ENCODE results near the gene CTDP1. TPM values are rescaled to one million over a fixed set of nuclear protein-coding genes. Genes with fewer than 3 reads are reported as not detected.

CTDP1 gene
- total RNA-seq, 3 donors from 2014 or later = 15.0 to 21.0 (median 19.9) TPM

DNA sequence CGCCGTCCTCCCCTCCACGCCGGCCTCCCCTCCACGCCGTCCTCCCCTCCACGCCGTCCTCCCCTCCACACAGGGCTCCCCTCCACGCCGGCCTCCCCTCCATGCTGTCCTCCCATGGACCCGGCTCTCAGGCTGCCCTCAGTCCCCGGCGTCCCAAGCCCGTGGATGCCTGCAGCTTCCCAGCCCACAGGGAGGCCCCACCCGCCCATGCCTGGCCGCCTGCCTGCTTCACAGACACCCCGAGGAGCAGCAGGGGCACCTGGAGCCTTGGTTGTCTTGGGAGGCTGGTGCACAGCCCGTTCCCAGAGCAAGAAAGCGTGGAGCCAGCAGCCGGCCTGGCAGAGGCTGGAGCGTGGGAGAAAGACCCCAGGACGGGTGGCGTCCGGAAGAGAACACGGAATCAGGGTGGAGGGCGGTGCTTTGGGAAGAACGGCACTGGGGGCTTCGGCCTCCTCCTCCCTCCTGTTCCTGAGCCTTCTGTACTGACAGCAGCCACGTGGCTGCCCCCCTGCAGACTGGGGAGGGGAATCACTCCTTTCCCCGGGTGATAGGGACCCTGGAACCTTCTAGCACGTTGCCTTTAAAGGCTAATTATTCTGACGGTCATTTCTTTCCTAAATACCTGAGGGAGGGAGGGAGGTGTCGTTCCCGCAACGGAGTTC, 92.0 kb downstream of the CTDP1 start:
- intact Hi-C loops (cut with DNase I; ENCODE audit: low total_unique reads) = no loop called here
- H3K27ac ChIP-seq = no peak overlapping the region
- peaks cover 0 to 46% of the 10 kb centered on the region in 2 donors for H3K27me3 ChIP-seq
- TF ChIP-seq POLR2A (IDR thresholded peaks at IDR 0.05) = no peak
- TF ChIP-seq, protein P1, sequence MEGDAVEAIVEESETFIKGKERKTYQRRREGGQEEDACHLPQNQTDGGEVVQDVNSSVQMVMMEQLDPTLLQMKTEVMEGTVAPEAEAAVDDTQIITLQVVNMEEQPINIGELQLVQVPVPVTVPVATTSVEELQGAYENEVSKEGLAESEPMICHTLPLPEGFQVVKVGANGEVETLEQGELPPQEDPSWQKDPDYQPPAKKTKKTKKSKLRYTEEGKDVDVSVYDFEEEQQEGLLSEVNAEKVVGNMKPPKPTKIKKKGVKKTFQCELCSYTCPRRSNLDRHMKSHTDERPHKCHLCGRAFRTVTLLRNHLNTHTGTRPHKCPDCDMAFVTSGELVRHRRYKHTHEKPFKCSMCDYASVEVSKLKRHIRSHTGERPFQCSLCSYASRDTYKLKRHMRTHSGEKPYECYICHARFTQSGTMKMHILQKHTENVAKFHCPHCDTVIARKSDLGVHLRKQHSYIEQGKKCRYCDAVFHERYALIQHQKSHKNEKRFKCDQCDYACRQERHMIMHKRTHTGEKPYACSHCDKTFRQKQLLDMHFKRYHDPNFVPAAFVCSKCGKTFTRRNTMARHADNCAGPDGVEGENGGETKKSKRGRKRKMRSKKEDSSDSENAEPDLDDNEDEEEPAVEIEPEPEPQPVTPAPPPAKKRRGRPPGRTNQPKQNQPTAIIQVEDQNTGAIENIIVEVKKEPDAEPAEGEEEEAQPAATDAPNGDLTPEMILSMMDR (IDR thresholded peaks at IDR 0.05) = no peak
- TF ChIP-seq POLR2AphosphoS5 (IDR thresholded peaks at IDR 0.05) = no peak
- H3K4me3 ChIP-seq = no peak overlapping the region
- H3K9me3 ChIP-seq = peaks cover 20 to 25% of the 10 kb centered on the region in 2 donors
- no peaks in the 10 kb centered on the region for H3K36me3 ChIP-seq
- DNase-seq (ENCODE audit: low spot score in 2 of 2) = no peak
- H3K4me1 ChIP-seq = no peaks in the 10 kb centered on the region

DNA sequence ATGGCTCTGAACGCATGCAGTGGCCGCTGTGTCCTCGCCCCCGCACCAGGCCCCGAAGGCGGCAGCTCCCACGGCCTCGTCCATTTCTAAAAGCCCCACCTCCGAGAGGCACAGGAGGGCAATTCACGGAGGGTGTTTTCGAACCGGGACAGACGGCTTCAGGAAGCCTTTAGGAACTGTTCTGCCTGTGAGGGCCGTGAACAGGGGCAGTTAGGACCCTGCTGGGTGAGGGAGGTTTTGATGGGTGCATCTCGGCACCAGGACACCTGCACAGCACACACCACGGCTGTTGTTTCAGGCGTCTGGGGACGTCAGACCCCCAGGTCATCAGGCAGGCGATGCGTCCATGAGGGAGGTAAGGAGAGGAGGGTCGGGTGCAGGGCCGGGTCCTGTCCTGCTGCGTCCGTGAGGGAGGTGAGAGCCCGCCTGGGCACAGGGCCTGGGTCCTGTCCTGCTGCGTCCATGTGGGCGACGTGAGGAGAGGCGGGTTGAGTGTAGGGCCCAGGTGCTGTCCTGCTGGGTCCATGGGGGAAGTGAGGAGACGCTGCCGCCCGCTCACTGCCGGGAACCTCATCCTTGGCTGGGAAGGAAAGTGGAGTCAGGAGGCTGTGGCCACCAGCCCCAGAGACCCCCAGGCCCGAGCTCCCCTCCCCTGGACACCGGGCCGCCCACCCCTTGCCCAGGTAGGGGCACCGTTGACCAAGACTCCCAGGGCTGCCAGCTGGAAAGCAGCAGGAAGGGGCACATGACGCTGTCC, 92.7 kb downstream of the CTDP1 start:
- Histone ChIP-seq H3K36me3 (no peaks in the 10 kb centered on the region), H3K4me1 (no peaks in the 10 kb centered on the region), H3K9me3 (peaks cover 16 to 22% of the 10 kb centered on the region in 2 donors), H3K27me3 (peaks cover 0 to 53% of the 10 kb centered on the region in 2 donors), H3K27ac (no peak overlapping the region), H3K4me3 (no peak overlapping the region)
- no peak for TF ChIP-seq POLR2AphosphoS5 (IDR thresholded peaks at IDR 0.05)
- TF ChIP-seq, protein P1 (IDR thresholded peaks at IDR 0.05) = no peak
- no peak for TF ChIP-seq POLR2A (IDR thresholded peaks at IDR 0.05)
- intact Hi-C loops (cut with DNase I; ENCODE audit: low total_unique reads) = no loop called here
- no peak for DNase-seq (ENCODE audit: low spot score in 2 of 2)

DNA sequence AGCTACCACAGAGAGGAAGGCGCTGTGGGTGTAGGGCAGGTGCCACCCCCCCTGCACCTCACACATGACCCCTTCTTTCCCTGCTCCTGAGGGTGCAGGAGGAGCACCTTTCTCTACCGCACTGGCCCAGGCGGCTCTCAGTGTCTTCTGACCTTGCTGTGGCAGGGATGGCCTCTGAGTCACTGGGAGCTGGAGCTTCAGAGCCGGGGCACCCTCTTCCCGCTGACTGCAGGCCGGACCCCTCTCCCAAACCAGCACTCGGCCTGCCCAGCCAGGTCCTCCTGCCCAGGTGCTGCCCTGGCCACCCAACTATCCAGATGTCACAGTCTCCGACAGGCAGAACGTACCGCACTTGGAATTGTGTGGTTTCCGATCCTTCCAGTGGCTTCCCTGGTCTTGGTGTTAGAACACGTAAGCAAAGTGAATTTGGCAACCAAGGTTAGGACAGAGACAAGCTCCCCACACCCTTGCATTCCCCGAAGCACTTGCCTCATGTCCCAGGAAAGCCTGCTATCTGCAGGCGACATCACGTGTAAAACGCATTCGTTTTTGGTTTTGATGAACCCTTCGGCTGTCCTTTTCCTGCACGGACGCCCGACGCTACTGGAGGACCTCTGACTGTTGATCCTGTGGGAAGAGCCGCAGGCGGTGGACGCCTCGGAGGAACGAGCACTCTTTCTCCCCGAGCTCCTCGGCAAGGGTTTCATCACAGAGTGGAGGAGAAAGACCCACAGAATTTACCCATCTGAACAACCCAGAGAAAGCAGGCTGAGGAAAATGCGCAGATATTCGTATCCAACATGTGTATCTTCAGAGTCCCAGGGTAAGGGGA, 93.5 kb downstream of the CTDP1 start:
- intact Hi-C loops (cut with DNase I; ENCODE audit: low total_unique reads) = no loop called here
- DNase-seq (ENCODE audit: low spot score in 2 of 2) = peak in 1 of 2 donors; percentile 37
- Histone ChIP-seq H3K9me3 (peaks cover 10 to 14% of the 10 kb centered on the region in 2 donors), H3K4me1 (no peaks in the 10 kb centered on the region), H3K27ac (no peak overlapping the region), H3K4me3 (no peak overlapping the region), H3K36me3 (no peaks in the 10 kb centered on the region), H3K27me3 (peaks cover 0 to 57% of the 10 kb centered on the region in 2 donors)
- TF ChIP-seq, protein P1 (IDR thresholded peaks at IDR 0.05) = no peak
- no peak for TF ChIP-seq POLR2A (IDR thresholded peaks at IDR 0.05)
- no peak for TF ChIP-seq POLR2AphosphoS5 (IDR thresholded peaks at IDR 0.05)

DNA sequence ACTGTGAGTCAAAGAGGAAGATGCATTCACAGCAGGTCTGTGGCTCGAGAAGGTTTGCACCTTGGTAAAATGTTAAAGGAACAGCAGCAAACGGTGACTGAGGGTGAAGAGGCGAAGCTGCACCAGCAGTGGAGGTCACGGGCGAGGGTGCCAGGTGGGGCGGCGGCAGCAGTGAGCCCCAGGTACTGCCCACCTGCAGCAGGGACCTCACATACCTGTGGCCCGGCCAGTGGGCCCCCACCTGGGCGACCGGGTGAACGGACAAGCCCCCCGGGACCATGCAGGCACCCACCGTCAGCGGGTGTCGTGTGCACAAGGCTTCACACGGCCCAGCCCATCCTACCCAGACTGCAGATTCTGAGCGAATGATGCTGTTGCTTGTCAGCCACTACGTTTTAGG, 94.5 kb downstream of the CTDP1 start:
- TF ChIP-seq, protein P1 (IDR thresholded peaks at IDR 0.05) = no peak
- TF ChIP-seq POLR2A (IDR thresholded peaks at IDR 0.05) (no peak), POLR2AphosphoS5 (IDR thresholded peaks at IDR 0.05) (no peak)
- peak in 1 of 2 donors; percentile 44 for DNase-seq (ENCODE audit: low spot score in 2 of 2)
- Histone ChIP-seq H3K4me3 (no peak overlapping the region), H3K27ac (no peak overlapping the region), H3K36me3 (no peaks in the 10 kb centered on the region), H3K9me3 (peaks cover 8 to 10% of the 10 kb centered on the region in 2 donors), H3K27me3 (peaks cover 0 to 57% of the 10 kb centered on the region in 2 donors), H3K4me1 (no peaks in the 10 kb centered on the region)
- intact Hi-C loops (cut with DNase I; ENCODE audit: low total_unique reads) = loop anchor here (1.0 kb wide), 1 partner anchor 27 kb away; no protein-coding TSS in a partner anchor
